Suprapubic skin (tissue), 4 donors: ENCODE results near the gene SNX19. TPM values are rescaled to one million over a fixed set of nuclear protein-coding genes. Genes with fewer than 3 reads are reported as not detected.

Source experiments
- DNase-seq, 2 donors: peaks; one replicate each; pipeline ENCODE4 v3.0.0-alpha.2; 2019; ENCODE audit warnings: low spot score in 2 of 2
- H3K27ac ChIP-seq: fragments of 200-600 bp; sonication (generic); one replicate; pipeline ENCODE4 v1.5.1; 2019
- H3K27me3 ChIP-seq: fragments of 200-600 bp; sonication (generic); one replicate; pipeline ENCODE4 v1.5.1; 2019
- H3K36me3 ChIP-seq: fragments of 200-600 bp; sonication (generic); one replicate; pipeline ENCODE4 v1.5.1; 2019
- H3K4me1 ChIP-seq: fragments of 200-600 bp; sonication (generic); one replicate; pipeline ENCODE4 v1.5.1; 2019
- H3K4me3 ChIP-seq: fragments of 200-600 bp; sonication (generic); one replicate; pipeline ENCODE4 v1.5.1; 2019; ENCODE audit warnings: mild to moderate bottlenecking
- H3K9me3 ChIP-seq: fragments of 200-600 bp; sonication (generic); one replicate; pipeline ENCODE4 v1.5.1; 2019
- EP300 ChIP-seq: sonication (generic); formaldehyde crosslinking; IDR thresholded peaks from one replicate; pipeline ENCODE4 v1.6.1; 2017; ENCODE audit warnings: antibody characterized with exemption
- POLR2A ChIP-seq, 2 donors: fragments of 450-650 bp; IDR thresholded peaks; one replicate each; pipeline ENCODE4 v1.6.1; 2017; ENCODE audit warnings: antibody characterized with exemption in 2 of 2, mild to moderate bottlenecking in 2 of 2, moderate library complexity in 2 of 2
- POLR2AphosphoS5 ChIP-seq, 3 donors: sonication (generic); formaldehyde crosslinking; IDR thresholded peaks; one replicate each; pipeline ENCODE4 v1.6.1; 2017; ENCODE audit warnings: antibody characterized with exemption in 3 of 3
- WGBS: methylation state at CpG from one replicate; pipeline ENCODE4 v1.1.5; 2018; 5-methylcytosine and 5-hydroxymethylcytosine counted together
- total RNA-seq, 4 donors: library from RNA; depleted of rRNA; stranded (reverse); fragments of >200 nt; gene quantifications; one replicate each; pipeline ENCODE4 v1.1.0, GENCODE V29; 2016
- TF ChIP-seq, protein P1 (sequence below), 2 donors: fragments of 200-600 bp in 1 of 2; fragments of 450-650 bp in 1 of 2; sonication (generic) in 1 of 2; IDR thresholded peaks; one replicate each; pipeline ENCODE4 v1.5.1; 2016 to 2019; ENCODE audit warnings: antibody characterized with exemption in 2 of 2, mild to moderate bottlenecking in 1 of 2, moderate library complexity in 1 of 2

Gene SNX19
- total RNA-seq, 4 donors from 2014 or later, result 74.5 to 157 (median 86.0) TPM

DNA sequence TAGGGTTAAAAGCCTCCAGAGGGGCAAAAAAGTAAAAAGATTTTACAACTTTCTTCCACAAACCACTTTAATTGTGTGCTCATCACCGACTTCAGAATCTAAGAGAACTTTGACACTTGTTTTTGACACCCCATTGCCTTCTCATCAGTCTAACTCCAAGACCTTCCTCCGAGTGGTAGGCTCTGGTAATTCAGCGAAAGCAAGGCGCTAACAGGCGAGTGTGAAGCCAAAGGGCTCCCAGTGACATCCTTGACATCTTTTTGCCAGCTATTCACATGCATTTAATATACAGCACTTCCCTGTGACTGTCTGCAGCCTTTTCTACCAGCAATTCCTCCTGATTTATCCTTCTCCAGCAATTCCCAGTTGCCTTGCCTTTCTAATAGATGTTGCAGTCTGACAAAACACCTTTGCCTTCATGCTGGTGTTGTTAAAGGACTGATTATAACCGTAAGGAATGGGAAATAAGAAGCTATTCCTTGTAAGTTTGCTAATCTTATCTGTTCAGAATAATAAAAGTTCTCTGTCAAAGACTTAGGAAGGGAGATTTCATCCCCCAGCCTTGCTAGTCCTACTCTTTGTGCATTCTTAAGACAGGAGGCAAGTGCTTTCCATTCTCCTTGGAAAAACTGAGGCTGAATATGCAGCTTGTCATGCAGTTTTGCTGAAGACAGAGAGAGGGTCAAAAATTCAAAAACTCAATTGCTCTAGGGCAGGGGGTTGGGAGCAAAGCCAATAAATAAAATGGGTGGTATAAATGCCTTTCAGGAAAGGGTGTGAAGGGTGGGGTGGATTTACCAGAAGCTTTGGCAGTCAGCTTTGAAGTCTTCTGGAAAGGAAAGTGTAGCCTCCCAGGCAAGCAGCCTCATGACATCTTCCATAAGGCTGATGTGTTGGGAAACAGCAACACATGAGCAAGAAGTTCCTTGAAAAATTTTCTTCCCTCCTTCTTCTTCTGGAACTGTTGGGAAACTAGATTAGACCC lies 39.1 kb downstream of the SNX19 start:
- Histone ChIP-seq H3K27ac (no peak overlapping the region), H3K27me3 (no peaks in the 10 kb centered on the region), H3K4me3 (no peak overlapping the region), H3K4me1 (peaks cover 19% of the 10 kb centered on the region), H3K9me3 (no peaks in the 10 kb centered on the region), H3K36me3 (peaks cover 81% of the 10 kb centered on the region)
- 76% methylated on average over 6 of the region's 6 CpGs for WGBS
- TF ChIP-seq EP300 (no peak), POLR2A (IDR thresholded peaks at IDR 0.05) (no peak), POLR2AphosphoS5 (IDR thresholded peaks at IDR 0.05) (no peak)
- TF ChIP-seq, protein P1, sequence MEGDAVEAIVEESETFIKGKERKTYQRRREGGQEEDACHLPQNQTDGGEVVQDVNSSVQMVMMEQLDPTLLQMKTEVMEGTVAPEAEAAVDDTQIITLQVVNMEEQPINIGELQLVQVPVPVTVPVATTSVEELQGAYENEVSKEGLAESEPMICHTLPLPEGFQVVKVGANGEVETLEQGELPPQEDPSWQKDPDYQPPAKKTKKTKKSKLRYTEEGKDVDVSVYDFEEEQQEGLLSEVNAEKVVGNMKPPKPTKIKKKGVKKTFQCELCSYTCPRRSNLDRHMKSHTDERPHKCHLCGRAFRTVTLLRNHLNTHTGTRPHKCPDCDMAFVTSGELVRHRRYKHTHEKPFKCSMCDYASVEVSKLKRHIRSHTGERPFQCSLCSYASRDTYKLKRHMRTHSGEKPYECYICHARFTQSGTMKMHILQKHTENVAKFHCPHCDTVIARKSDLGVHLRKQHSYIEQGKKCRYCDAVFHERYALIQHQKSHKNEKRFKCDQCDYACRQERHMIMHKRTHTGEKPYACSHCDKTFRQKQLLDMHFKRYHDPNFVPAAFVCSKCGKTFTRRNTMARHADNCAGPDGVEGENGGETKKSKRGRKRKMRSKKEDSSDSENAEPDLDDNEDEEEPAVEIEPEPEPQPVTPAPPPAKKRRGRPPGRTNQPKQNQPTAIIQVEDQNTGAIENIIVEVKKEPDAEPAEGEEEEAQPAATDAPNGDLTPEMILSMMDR (IDR thresholded peaks at IDR 0.05), result no peak
- no peak for DNase-seq

DNA sequence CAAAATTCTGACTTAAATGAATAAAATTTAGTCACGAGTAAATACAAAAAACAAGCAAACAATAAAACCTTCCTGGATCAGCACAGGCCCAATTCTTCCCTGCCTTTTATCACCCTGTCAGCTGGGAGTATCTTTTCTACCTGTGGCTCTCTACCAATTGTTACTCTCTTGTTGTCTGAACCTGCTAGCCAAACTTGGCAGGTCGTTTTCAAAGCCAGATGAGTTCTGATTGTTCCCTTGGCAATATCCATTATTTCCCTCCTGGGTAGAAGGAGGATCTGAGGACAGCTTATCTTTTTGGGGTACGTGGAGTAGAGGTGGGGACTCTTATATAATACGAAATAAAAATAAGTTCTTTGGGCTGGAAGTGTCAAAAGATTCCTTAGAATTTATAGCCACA lies 40.2 kb downstream of the SNX19 start:
- WGBS, result 71% methylated on average over 4 of the region's 4 CpGs
- H3K27ac ChIP-seq, result no peak overlapping the region
- peaks cover 19% of the 10 kb centered on the region for H3K4me1 ChIP-seq
- H3K27me3 ChIP-seq, result no peaks in the 10 kb centered on the region
- TF ChIP-seq POLR2A (IDR thresholded peaks at IDR 0.05) (no peak), POLR2AphosphoS5 (IDR thresholded peaks at IDR 0.05) (no peak), EP300 (no peak)
- TF ChIP-seq, protein P1 (IDR thresholded peaks at IDR 0.05), result no peak
- no peak for DNase-seq
- no peaks in the 10 kb centered on the region for H3K9me3 ChIP-seq
- no peak overlapping the region for H3K4me3 ChIP-seq
- H3K36me3 ChIP-seq, result peaks cover 86% of the 10 kb centered on the region

DNA sequence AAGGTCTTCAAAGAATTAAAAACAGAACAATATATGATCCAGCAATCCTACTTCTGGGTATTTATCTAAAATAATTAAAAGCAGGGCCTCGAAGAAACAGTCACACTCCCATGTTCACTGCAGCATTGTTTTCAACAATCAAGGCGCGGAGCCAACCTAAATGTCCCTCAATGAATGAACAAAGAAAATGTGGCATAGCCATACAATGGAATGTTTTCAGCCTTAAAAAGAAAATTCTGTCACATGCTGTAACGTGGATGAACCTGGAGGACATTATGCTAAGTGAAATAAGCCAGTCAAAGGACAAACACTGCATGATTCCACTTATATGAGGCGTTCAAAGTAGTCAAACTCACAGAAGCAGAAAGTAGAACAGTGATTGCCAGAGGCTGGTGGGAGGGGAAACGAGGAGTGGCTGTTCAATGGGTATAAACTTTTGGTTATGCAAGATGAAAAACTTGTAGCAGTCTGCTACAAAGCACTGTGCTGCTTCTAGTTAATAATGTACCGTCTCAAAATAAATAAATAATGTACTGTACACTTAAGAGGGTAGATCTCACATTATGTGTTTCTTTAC lies 41.2 kb downstream of the SNX19 start:
- Histone ChIP-seq H3K27me3 (no peaks in the 10 kb centered on the region), H3K4me3 (no peak overlapping the region), H3K27ac (no peak overlapping the region), H3K9me3 (no peaks in the 10 kb centered on the region), H3K4me1 (peaks cover 19% of the 10 kb centered on the region), H3K36me3 (peaks cover 86% of the 10 kb centered on the region)
- TF ChIP-seq EP300 (no peak), POLR2AphosphoS5 (IDR thresholded peaks at IDR 0.05) (no peak), POLR2A (IDR thresholded peaks at IDR 0.05) (no peak)
- TF ChIP-seq, protein P1 (IDR thresholded peaks at IDR 0.05), result no peak
- 68% methylated on average over 7 of the region's 7 CpGs for WGBS
- no peak for DNase-seq

DNA sequence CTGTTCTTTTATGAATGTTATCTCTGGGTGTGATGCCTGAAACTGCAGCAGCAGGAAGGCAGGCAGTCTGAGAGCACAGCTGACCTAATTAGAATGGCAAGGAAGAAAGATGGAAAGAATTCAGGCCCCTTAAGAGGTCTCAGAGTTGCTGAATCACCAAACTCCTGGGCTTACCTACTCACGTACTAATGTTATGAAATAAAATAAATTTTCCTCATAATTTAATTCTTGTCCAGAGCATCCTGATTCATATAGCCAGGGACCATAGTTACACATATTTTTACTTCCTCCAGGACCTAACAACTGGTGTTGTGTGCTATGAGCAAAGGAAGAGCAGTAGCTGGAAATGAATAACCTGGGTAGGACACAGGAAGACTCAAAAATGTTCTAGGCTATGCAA lies 41.9 kb downstream of the SNX19 start:
- TF ChIP-seq POLR2AphosphoS5 (IDR thresholded peaks at IDR 0.05) (no peak), POLR2A (IDR thresholded peaks at IDR 0.05) (no peak), EP300 (no peak)
- TF ChIP-seq, protein P1 (IDR thresholded peaks at IDR 0.05), result no peak
- H3K4me1 ChIP-seq, result peaks cover 19% of the 10 kb centered on the region
- no peak overlapping the region for H3K4me3 ChIP-seq
- 83% methylated on average over 1 of the region's 1 CpG for WGBS
- H3K27me3 ChIP-seq, result no peaks in the 10 kb centered on the region
- H3K9me3 ChIP-seq, result no peaks in the 10 kb centered on the region
- H3K36me3 ChIP-seq, result peaks cover 84% of the 10 kb centered on the region
- H3K27ac ChIP-seq, result no peak overlapping the region
- no peak for DNase-seq

DNA sequence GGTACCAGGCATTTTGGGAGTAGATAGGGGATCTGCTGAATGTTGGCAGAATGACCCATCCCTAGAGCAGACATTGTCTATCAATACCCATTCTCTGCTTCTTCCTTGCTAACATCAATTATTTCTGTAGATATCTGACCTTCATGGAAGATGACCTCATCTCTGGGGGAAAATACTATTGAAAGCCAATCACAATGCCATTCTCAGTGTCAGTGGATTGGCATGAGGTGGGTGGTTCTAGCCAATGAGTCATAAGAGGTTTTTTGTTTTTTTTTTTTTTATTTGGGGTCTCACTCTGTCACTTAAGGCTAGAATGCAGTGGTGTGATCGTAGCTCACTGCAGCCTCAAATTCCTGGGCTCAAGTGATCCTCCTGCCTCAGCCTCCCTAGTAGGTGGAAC lies 42.5 kb downstream of the SNX19 start:
- Histone ChIP-seq H3K36me3 (peaks cover 78% of the 10 kb centered on the region), H3K9me3 (no peaks in the 10 kb centered on the region), H3K4me3 (no peak overlapping the region), H3K27me3 (no peaks in the 10 kb centered on the region), H3K4me1 (peaks cover 19% of the 10 kb centered on the region), H3K27ac (no peak overlapping the region)
- WGBS, result 87% methylated on average over 1 of the region's 1 CpG
- DNase-seq, result no peak
- TF ChIP-seq POLR2AphosphoS5 (IDR thresholded peaks at IDR 0.05), result no peak
- TF ChIP-seq, protein P1 (IDR thresholded peaks at IDR 0.05), result no peak
